Daoy (cell line): Measurements from ENCODE around the gene SMPD3. TPM values are rescaled to one million over a fixed set of nuclear protein-coding genes. Genes with fewer than 3 reads are reported as not detected.

Experiments
- DNase-seq: peaks from one replicate; pipeline ENCODE4 v3.0.0-alpha.2; 2015; ENCODE audit warnings: low read depth
- total RNA-seq: library from RNA; depleted of rRNA; stranded (reverse); fragments of >200 nt; shearing (Covaris generic); gene quantifications from 2 replicates; pipeline ENCODE4 v1.2.3, GENCODE V29; 2014

The SMPD3 gene
- total RNA-seq, 1 experiment from 2014 or later: 0.17 TPM

- no peak for DNase-seq
These were observed 66.0 kb downstream of the SMPD3 start for GRCh38 chr16:68382296-68382718.

- no peak for DNase-seq
These were observed 67.0 kb downstream of the SMPD3 start for GRCh38 chr16:68381363-68381724.

- DNase-seq: no peak
These were observed 67.5 kb downstream of the SMPD3 start for GRCh38 chr16:68380676-68381362.

DNA sequence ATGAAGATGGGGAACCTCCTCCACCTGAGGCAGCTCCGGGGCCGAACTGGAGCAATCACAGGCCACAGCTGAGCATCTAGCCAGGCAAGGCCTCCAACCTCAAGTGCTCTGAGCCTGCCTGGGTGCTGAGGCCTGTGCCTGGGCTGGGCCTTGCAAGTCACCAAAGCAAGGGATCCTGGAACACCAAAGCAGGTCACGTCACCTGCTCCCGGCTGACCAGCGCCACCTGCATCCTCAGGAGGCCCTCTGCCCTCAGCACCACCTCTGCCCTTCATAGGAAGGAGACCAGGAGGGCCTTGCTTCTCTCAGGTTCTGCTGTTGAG is 68.0 kb downstream of the SMPD3 start:
- no peak for DNase-seq

- no peak for DNase-seq
These were observed 68.6 kb downstream of the SMPD3 start for GRCh38 chr16:68379472-68380347.

DNA sequence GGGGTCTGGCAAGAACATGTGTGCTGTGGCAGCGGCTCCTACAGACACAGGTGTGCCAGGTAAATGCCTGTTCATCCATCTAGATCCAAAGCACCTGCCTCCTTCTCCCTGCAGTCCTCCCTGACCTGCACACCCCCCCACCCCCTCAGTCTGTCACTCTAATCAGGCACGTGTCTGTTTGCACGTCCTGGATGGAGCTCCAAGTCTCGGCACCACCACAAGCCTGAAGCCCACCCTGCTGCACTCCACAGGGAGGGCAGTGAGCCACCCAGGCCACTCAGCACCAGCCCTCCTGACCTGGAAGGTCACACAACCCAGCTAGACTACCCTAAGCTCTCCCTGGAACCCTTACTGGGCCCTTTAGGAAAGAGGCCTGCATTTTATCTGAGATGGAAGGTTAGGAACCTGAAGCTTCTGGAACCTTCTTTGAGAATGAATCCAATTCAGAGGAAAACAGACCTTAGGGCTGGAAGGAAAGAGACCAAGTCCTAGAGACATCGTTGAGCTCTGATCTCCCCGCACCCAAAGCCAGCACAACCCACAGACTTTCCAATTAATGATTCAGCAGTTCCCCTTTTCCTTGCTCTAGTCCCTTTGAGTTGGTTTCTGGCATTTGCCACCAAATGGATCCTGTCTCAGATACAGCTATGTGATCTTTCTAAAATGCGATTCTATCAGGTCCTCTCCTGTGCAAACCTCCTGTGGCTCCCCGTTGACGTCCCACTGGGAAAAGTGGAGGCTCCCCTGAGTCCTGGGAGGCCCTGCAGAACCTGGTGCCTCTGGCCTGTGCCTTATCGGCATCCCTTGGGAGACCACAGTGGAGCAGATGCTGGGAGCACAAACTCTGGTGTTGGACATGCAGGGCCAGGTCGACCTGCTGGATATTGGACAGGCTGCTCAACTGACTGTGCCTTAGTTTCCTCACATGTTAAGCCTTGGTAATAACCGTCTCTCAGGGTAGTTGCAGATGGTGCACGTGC is 69.6 kb downstream of the SMPD3 start:
- DNase-seq: no peak

- DNase-seq: no peak
These were observed 70.5 kb downstream of the SMPD3 start for GRCh38 chr16:68377667-68378393.

GRCh38 chr16:68377221-68377620 is 71.1 kb downstream of the SMPD3 start:
- DNase-seq: no peak

GRCh38 chr16:68376590-68376989 is 71.7 kb downstream of the SMPD3 start:
- no peak for DNase-seq

GRCh38 chr16:68375801-68376536 is 72.3 kb downstream of the SMPD3 start:
- no peak for DNase-seq

GRCh38 chr16:68374961-68375660 is 73.2 kb downstream of the SMPD3 start:
- DNase-seq: no peak

- no peak for DNase-seq
These were observed 74.0 kb downstream of the SMPD3 start for GRCh38 chr16:68374246-68374805.

DNA sequence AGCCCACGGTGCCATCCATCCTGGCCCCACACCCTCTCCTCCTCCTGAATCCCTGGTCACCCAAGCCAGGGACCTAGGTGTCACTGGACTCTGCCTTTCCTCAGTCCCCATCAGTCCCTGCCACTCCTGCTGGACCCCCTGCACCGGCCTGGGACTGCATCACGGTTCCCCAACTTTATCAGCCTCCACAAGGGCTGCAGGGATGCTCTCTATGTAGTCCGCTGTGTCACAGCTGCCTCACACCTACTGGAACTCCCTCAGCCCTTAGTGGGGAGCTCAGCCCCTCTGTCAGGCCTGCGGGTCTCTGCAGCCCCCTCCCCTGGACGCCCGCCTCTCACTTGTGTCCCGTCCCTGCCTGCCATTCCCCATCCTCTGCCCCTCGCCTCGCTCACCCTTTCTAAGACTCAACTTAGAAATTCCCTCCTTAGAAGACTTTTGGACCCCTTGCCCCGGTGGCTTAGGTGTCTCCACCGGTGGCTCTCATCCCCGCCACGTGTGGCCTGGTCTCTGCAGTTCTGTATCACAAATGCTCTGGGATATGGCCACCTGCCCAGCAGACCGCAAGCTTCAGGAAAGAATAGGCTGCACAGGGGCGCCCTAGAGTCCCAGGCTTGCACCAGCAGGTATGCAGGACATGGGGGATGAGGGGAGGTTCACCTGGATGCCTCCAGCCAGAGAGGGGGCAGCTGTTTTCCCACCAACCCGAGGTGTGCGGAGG is 74.6 kb downstream of the SMPD3 start:
- no peak for DNase-seq

DNA sequence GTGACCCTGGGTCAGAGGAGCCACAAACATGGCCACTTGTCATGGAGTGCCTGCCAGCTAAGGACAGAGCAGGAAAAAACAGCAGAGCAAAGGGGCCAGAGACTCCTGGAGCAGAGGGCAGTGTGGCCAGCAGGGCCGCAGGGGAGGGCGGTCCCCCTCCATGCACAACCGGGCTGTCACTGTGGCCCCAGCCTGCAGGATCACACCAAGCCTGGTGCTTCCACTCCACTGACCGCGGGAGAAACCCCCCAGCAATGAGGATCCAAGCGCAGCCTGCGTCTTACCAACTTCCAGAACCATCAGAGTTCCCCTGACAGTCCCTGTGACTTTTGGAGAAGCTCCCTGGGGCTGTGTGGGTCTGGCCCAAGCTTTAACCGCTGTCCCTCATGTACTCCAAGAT is 75.5 kb downstream of the SMPD3 start:
- no peak for DNase-seq

GRCh38 chr16:68372381-68372720 is 76.0 kb downstream of the SMPD3 start:
- DNase-seq: no peak

GRCh38 chr16:68371706-68372380 is 76.5 kb downstream of the SMPD3 start:
- no peak for DNase-seq

DNA sequence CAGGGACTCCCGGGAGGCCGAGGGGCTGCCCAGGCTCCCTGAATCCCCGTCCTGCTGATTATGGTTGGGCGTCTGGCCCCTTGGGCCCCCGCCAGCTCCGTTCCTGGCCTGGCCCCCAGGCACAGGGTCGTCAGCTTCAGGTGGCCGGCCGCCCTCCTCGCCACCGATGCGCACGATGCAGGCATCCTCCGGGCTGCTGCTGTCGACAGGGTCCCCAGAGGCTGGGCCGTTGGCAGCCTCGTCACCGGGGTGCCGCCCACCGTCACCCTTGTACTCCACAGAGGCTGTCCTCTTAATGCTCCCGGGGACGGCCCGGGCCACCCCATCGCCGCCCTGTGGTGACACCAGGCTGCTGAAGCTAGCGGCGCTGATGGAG is 77.0 kb downstream of the SMPD3 start:
- no peak for DNase-seq

GRCh38 chr16:68370581-68371275 is 77.6 kb downstream of the SMPD3 start:
- no peak for DNase-seq
